Measurements from ENCODE around the gene DISC1. TPM values are rescaled to one million over a fixed set of nuclear protein-coding genes. Genes with fewer than 3 reads are reported as not detected.

Gene DISC1
- total and polyA plus RNA-seq, 12 donors = 1.0 to 21.0 (median 9.7) TPM

DNA sequence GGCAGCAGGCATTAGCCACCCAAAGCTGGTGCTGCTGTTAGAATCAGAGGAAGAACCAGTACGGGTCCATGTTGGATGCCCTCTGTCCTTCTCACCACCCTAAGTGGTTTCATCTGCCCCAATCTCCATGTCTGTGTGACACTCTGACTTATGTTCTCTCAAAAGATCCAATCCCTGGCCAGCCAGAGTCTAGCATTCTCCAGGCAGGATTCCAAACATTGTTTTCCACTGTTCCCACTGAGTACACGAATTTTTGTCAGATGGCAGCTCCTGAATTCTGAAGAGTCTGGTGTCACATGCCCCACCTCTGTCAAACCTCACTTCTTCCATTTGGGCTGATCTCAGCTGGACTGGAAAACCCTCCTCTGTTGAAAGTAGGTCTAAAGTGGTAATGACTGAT is 166.0 kb downstream of the DISC1 start:
- Histone ChIP-seq H3K4me1 (replicated peaks in 1 of 2) (peaks cover 0 to 5% of the 10 kb centered on the region in 2 donors), H3K4me3 (no peak overlapping the region), H3K27ac (no peak overlapping the region), H3K9me3 (replicated peaks in 1 of 3) (no peaks in the 10 kb centered on the region), H3K27me3 (no peaks in the 10 kb centered on the region), H3K36me3 (replicated peaks in 1 of 2) (no peaks in the 10 kb centered on the region)
- no peak for TF ChIP-seq CTCF (IDR thresholded peaks at IDR 0.05)
- TF ChIP-seq POLR2A (IDR thresholded peaks at IDR 0.05) = no peak
- intact Hi-C loops (cut with DNase I) = no loop called here
- DNase-seq = no peak
- WGBS, 4 donors = 64 to 79% (median 75%) methylated on average over 2 of the region's 2 CpGs

GRCh38 chr1:231793893-231794292 is 167.3 kb downstream of the DISC1 start:
- intact Hi-C loops (cut with DNase I) = no loop called here
- no peak for DNase-seq
- no peak overlapping the region for H3K27ac ChIP-seq
- no peaks in the 10 kb centered on the region for H3K36me3 ChIP-seq (replicated peaks in 1 of 2)
- no peaks in the 10 kb centered on the region for H3K27me3 ChIP-seq
- WGBS, 4 donors = 96 to 99% (median 98%) methylated on average over 6 of the region's 6 CpGs
- no peak for TF ChIP-seq CTCF (IDR thresholded peaks at IDR 0.05)
- TF ChIP-seq POLR2A (IDR thresholded peaks at IDR 0.05) = no peak
- H3K9me3 ChIP-seq (replicated peaks in 1 of 3) = no peaks in the 10 kb centered on the region
- H3K4me3 ChIP-seq = no peak overlapping the region
- peaks cover 0 to 5% of the 10 kb centered on the region in 2 donors for H3K4me1 ChIP-seq (replicated peaks in 1 of 2)

GRCh38 chr1:231796141-231796540 is 169.6 kb downstream of the DISC1 start:
- Histone ChIP-seq H3K4me3 (no peak overlapping the region), H3K4me1 (replicated peaks in 1 of 2) (peaks cover 0 to 5% of the 10 kb centered on the region in 2 donors), H3K36me3 (replicated peaks in 1 of 2) (no peaks in the 10 kb centered on the region), H3K27me3 (no peaks in the 10 kb centered on the region), H3K9me3 (replicated peaks in 1 of 3) (no peaks in the 10 kb centered on the region), H3K27ac (no peak overlapping the region)
- 86 to 92% (median 87%) methylated on average over 6 of the region's 6 CpGs for WGBS, 4 donors
- TF ChIP-seq POLR2A (IDR thresholded peaks at IDR 0.05) = no peak
- TF ChIP-seq CTCF (IDR thresholded peaks at IDR 0.05) = no peak
- intact Hi-C loops (cut with DNase I) = no loop called here
- no peak for DNase-seq

DNA sequence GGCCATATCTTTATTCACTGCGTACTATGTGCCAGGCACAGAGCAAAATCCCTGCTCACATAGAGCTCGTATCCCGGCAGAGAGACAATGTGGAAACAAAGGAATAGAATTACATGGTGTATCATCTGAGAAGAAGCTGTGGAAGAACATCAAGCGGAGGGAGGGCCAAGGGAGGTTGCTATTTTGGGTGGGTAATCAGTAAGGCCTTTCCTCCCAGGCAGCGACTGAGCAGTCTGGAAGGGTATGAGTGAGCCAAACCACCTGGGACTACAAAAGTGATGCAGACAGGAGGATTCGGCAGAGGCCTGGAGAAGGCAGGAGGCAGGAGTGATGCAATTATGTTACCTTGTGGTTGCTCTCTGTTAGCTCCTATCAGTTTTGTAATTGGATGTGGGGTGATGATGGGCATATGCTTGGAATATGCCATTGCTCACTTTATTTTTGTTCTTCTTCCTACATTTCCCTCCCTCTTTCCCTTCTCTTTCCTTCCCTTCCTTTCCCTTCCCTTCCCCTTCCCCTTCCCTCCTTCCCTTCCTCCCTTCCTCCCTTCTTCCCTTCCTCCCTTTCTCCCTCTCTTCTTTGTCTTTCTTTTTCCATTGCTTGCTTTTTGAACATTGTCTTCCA is 172.9 kb downstream of the DISC1 start:
- H3K27ac ChIP-seq = no peak overlapping the region
- TF ChIP-seq CTCF (IDR thresholded peaks at IDR 0.05) = no peak
- TF ChIP-seq POLR2A (IDR thresholded peaks at IDR 0.05) = no peak
- no peaks in the 10 kb centered on the region for H3K4me1 ChIP-seq (replicated peaks in 1 of 2)
- no peaks in the 10 kb centered on the region for H3K36me3 ChIP-seq (replicated peaks in 1 of 2)
- DNase-seq = no peak
- no peaks in the 10 kb centered on the region for H3K9me3 ChIP-seq (replicated peaks in 1 of 3)
- WGBS, 4 donors = 77 to 85% (median 82%) methylated on average over 6 of the region's 6 CpGs
- no peak overlapping the region for H3K4me3 ChIP-seq
- intact Hi-C loops (cut with DNase I) = no loop called here
- no peaks in the 10 kb centered on the region for H3K27me3 ChIP-seq
